ENCODE measurements around the gene PTCHD4.

DNA sequence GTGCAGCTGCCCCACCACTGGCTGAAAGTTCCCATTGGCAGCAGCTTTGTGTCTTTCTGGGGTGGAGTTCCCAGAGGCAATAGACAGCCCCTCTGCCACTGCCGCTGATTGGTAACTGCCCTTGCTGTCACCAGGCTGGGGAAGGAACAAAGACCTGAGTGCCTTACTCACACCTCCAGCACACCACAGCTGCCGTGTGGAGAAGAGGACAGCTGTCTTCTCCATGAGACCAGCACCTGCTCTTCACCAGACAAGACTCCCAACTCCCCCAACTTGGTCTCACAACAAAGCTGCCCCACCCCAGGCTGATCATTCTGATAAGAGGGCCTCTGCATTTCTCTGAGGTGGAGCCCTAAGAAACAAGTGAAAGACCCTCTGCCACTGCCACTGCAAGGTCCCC is 39.7 kb upstream of the PTCHD4 start:
- TF ChIP-seq, protein P1, sequence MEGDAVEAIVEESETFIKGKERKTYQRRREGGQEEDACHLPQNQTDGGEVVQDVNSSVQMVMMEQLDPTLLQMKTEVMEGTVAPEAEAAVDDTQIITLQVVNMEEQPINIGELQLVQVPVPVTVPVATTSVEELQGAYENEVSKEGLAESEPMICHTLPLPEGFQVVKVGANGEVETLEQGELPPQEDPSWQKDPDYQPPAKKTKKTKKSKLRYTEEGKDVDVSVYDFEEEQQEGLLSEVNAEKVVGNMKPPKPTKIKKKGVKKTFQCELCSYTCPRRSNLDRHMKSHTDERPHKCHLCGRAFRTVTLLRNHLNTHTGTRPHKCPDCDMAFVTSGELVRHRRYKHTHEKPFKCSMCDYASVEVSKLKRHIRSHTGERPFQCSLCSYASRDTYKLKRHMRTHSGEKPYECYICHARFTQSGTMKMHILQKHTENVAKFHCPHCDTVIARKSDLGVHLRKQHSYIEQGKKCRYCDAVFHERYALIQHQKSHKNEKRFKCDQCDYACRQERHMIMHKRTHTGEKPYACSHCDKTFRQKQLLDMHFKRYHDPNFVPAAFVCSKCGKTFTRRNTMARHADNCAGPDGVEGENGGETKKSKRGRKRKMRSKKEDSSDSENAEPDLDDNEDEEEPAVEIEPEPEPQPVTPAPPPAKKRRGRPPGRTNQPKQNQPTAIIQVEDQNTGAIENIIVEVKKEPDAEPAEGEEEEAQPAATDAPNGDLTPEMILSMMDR (IDR thresholded peaks at IDR 0.05; ENCODE audit: borderline replicate concordance, extremely low read depth, low read length, poor library complexity, severe bottlenecking) = no peak
- no peak for TF ChIP-seq EZH2 (IDR thresholded peaks at IDR 0.05; ENCODE audit: borderline replicate concordance, low read depth, low read length, severe bottlenecking)
